Stimulated activated effector memory CD8-positive, alpha-beta T cell treated with anti-CD3 and anti-CD28 coated beads, Interleukin-12 subunit alpha, Interleukin-12 subunit beta, amount 100 ng/mL, for 72 hours (primary cell): ENCODE results near the gene PDSS1.
"Not testable (repeated sequence)": the region's sequence is repeated elsewhere in the genome, so short reads cannot be mapped to it uniquely, and the experiment has no call there.

Source experiments
- ATAC-seq: fragments of 150-1000 bp; cut with Tn5 transposase; 2 replicates; pipeline ENCODE4 v1.10.0; 2021
- DNase-seq, 2 donors: peaks; one replicate each; pipeline ENCODE4 v3.0.0; 2021 to 2022; ENCODE audit warnings: low spot score in 2 of 2
- H3K27ac Mint-ChIP-seq: one replicate; pipeline ENCODE4 v1.8.0; 2022; ENCODE audit warnings: mild to moderate bottlenecking, mixed read lengths
- H3K36me3 Mint-ChIP-seq: one replicate; pipeline ENCODE4 v1.8.0; 2022; ENCODE audit warnings: mild to moderate bottlenecking, mixed read lengths
- H3K4me1 Mint-ChIP-seq: one replicate; pipeline ENCODE4 v1.8.0; 2022; ENCODE audit warnings: mixed read lengths
- H3K4me3 Mint-ChIP-seq: one replicate; pipeline ENCODE4 v1.8.0; 2022; ENCODE audit warnings: mild to moderate bottlenecking, mixed read lengths
- H3K9me3 Mint-ChIP-seq: one replicate; pipeline ENCODE4 v1.8.0; 2022; ENCODE audit warnings: mixed read lengths

PDSS1 gene

DNA sequence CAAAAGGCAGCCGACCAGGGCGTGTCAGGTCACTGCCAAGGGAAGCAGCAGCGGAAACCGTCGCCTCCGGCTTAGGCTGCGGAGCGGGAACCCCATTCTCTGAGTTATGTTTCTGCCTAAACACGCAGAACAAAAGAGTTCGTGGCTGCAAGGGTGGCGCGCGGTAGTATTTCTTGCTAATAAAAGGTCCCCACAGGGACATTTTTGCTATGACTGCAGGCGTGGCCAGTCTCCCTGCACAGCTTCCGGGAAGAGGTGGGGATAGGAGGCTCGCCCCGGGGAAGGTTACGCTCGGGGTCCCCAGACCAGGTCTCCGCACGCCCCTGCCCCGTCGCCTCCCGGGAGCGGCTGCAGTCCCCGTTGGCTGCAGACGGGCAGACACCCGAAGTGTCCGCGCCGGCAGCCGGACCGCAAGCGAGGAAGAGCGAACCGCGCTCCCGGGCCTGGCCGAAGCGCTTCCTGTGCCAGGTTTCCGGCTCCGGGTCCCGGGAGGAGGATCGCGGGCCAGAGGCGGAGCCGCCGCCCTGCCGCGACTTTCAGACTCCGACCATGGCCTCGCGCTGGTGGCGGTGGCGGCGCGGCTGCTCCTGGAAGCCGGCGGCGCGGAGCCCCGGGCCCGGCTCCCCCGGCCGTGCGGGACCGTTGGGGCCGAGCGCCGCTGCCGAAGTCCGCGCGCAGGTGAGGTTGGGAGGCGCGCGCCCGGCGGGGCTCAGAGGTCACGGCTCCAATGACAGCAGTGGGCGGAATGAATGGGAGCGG lies at the start of gene PDSS1:
Gene PDSS1, plus strand, starts transcription at position 539 of the 759 bp plus-strand sequence. Its CDS starts 11 bp downstream, at position 550.
- H3K4me1 Mint-ChIP-seq, result peaks cover 28% of the 10 kb centered on the region
- peaks cover 29% of the 10 kb centered on the region for H3K36me3 Mint-ChIP-seq
- H3K4me3 Mint-ChIP-seq, result peak within 1 kb of the TSS; percentile 91
- H3K9me3 Mint-ChIP-seq, result no peaks in the 10 kb centered on the region
- ATAC-seq (peak; percentile 88), DNase-seq (peak; percentile 58 to 85)
- peak within 1 kb of the TSS; percentile 93 for H3K27ac Mint-ChIP-seq

GRCh38 chr10:26648245-26648636 lies 49.3 kb upstream of the PDSS1 start:
- peak; percentile 21 for ATAC-seq
- DNase-seq, H3K4me1 Mint-ChIP-seq, H3K36me3 Mint-ChIP-seq, H3K27ac Mint-ChIP-seq, H3K9me3 Mint-ChIP-seq, H3K4me3 Mint-ChIP-seq: not testable (repeated sequence)

- Mint-ChIP-seq H3K27ac (no peak overlapping the region), H3K9me3 (no peaks in the 10 kb centered on the region), H3K4me3 (no peak overlapping the region), H3K36me3 (no peaks in the 10 kb centered on the region), H3K4me1 (no peaks in the 10 kb centered on the region)
- DNase-seq (no peak), ATAC-seq (no peak)
These were observed 47.1 kb upstream of the PDSS1 start for GRCh38 chr10:26650406-26650805.

DNA sequence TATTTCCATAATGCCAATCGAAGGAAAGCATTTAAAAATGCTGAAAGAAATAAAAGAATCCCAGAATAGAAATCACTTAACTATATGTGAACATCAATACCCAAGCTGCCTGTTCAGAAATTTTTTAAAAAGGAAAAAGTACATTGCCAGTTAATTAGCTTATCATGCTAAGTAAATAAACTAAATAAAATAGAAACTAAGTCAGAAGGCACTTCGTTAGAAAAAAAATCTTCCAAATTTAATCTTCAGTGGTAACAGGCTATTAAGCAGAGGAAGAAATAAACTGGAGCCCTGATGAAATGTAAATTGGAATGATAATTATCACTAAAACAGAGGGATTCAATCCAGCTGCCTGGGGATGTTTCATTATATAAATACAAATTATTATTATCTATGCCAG lies 46.0 kb upstream of the PDSS1 start:
- H3K27ac Mint-ChIP-seq, H3K36me3 Mint-ChIP-seq, H3K4me1 Mint-ChIP-seq, H3K9me3 Mint-ChIP-seq, DNase-seq, ATAC-seq, H3K4me3 Mint-ChIP-seq: not testable (repeated sequence)

DNA sequence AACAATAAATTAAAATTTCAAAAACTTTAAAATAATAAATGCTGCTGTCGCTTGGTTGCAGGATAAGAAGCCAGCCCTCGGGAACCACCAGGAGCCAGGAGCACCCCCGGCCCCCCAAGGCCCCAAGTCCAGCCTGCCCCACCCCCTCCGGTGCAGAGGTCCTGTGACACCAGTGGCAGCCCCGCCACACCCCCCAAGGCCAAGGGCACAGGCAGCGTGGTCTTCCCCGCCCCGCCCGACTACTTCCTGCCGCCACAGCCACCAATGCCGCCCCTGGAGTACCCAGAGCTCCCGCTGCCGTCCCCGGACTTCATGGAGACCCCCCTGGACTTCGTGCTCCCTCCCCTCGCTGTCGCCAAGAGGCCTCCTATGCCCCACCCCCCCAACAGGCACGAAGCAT lies 44.5 kb upstream of the PDSS1 start:
- Mint-ChIP-seq H3K9me3 (no peaks in the 10 kb centered on the region), H3K4me1 (no peaks in the 10 kb centered on the region), H3K27ac (no peak overlapping the region), H3K36me3 (no peaks in the 10 kb centered on the region), H3K4me3 (no peak overlapping the region)
- DNase-seq (no peak), ATAC-seq (no peak)

GRCh38 chr10:26655746-26656145 lies 41.8 kb upstream of the PDSS1 start:
- no peaks in the 10 kb centered on the region for H3K9me3 Mint-ChIP-seq
- H3K36me3 Mint-ChIP-seq, result no peaks in the 10 kb centered on the region
- no peak overlapping the region for H3K27ac Mint-ChIP-seq
- H3K4me3 Mint-ChIP-seq, result no peak overlapping the region
- DNase-seq (no peak), ATAC-seq (no peak)
- H3K4me1 Mint-ChIP-seq, result no peaks in the 10 kb centered on the region

GRCh38 chr10:26662864-26663263 lies 34.6 kb upstream of the PDSS1 start:
- peaks cover 2% of the 10 kb centered on the region for H3K9me3 Mint-ChIP-seq
- H3K27ac Mint-ChIP-seq, result no peak overlapping the region
- DNase-seq (no peak), ATAC-seq (no peak)
- no peaks in the 10 kb centered on the region for H3K36me3 Mint-ChIP-seq
- H3K4me1 Mint-ChIP-seq, result no peaks in the 10 kb centered on the region
- H3K4me3 Mint-ChIP-seq, result no peak overlapping the region

GRCh38 chr10:26665080-26666048 lies 32.1 kb upstream of the PDSS1 start:
- no peak for ATAC-seq
- Mint-ChIP-seq H3K9me3 (peaks cover 2% of the 10 kb centered on the region), H3K4me3 (no peak overlapping the region), H3K27ac (no peak overlapping the region), H3K36me3 (no peaks in the 10 kb centered on the region), H3K4me1 (no peaks in the 10 kb centered on the region)
- no peak for DNase-seq

DNA sequence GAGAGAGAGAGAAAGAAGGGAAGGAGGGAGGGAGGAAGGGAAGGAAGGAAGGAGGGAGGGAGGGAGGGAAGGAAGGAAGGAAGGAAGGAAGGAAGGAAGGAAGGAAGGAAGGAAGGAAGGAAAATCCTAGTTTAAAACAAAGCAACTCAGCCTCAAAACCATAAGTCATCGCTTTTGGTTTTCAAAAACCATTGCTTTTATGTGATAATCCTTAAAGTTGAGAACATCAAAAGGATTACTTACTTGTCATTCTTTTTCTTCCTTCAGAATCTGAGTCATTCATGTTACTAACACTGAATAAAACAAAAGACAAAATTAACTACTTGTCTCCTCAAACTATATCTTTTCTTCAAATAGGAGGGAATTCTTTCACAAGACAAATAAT lies 21.6 kb upstream of the PDSS1 start:
- H3K4me3 Mint-ChIP-seq, result no peak overlapping the region
- DNase-seq, result no peak
- ATAC-seq, result no peak
- no peak overlapping the region for H3K27ac Mint-ChIP-seq
- no peaks in the 10 kb centered on the region for H3K36me3 Mint-ChIP-seq
- H3K9me3 Mint-ChIP-seq, result no peaks in the 10 kb centered on the region
- H3K4me1 Mint-ChIP-seq, result no peaks in the 10 kb centered on the region

- Mint-ChIP-seq H3K36me3 (no peaks in the 10 kb centered on the region), H3K9me3 (no peaks in the 10 kb centered on the region), H3K4me3 (no peak overlapping the region), H3K27ac (no peak overlapping the region), H3K4me1 (no peaks in the 10 kb centered on the region)
- ATAC-seq (no peak), DNase-seq (no peak)
These were observed 17.9 kb upstream of the PDSS1 start for GRCh38 chr10:26679588-26679987.

DNA sequence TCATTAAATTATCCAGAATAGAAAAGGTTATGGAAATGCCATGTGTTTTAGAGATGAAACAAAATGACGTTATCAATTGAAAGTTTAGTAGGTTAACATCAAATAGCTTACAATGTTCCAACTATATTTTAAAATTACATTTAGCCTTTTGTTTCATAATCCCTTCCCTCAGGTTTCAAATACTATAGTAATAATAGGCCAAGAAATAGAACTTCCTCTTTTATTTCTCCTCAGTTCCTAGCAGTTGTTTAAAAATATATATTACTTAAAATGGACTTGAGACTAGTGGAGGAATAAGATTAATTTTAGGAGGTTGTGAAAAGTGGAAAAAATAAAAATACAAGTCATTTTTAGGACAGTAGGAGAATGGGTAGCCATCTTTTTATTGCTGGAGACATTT lies 16.4 kb upstream of the PDSS1 start:
- no peak overlapping the region for H3K27ac Mint-ChIP-seq
- no peak for DNase-seq
- H3K36me3 Mint-ChIP-seq, result no peaks in the 10 kb centered on the region
- no peak for ATAC-seq
- no peaks in the 10 kb centered on the region for H3K4me1 Mint-ChIP-seq
- no peak overlapping the region for H3K4me3 Mint-ChIP-seq
- H3K9me3 Mint-ChIP-seq, result no peaks in the 10 kb centered on the region

DNA sequence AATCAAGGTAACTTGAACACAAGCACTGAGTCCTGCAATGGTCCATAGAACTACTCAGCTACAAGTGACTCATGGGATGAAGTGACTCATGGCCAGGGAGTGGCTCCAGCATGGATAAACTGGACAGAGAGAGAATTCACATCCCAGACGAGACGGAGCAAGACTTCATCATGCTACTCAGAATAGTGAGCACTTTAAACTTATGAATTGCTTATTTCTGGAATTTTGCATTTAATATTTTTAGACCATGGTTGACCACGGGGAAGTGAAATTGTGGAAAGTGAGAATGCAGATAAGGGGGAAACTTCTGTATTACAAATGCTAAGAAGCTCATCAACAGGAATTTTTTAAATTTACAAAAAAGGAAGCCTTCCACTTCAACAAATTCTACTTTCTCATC lies 15.5 kb upstream of the PDSS1 start:
- H3K36me3 Mint-ChIP-seq, DNase-seq, ATAC-seq, H3K4me1 Mint-ChIP-seq, H3K9me3 Mint-ChIP-seq, H3K4me3 Mint-ChIP-seq, H3K27ac Mint-ChIP-seq: not testable (repeated sequence)

DNA sequence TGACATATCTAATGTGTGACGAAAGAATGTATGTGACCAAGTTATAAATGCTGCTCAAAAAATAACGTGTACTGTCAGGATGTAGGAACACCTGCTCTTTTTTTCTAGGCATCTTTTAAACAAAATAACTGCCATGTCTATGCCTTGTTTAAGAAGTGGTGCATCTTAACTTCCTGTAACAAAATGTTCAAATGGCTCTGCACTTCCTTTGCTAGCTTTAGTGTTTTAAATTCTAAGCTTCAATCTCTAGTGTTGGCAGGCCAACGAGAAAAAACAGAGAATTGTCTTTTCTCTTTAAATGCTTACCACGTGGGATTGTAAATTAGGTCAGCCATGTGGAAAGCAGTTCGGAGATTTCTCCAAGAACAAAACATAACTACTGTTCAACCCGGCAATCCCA lies 14.6 kb upstream of the PDSS1 start:
- no peaks in the 10 kb centered on the region for H3K9me3 Mint-ChIP-seq
- no peaks in the 10 kb centered on the region for H3K4me1 Mint-ChIP-seq
- H3K27ac Mint-ChIP-seq, result no peak overlapping the region
- DNase-seq (no peak), ATAC-seq (no peak)
- no peak overlapping the region for H3K4me3 Mint-ChIP-seq
- H3K36me3 Mint-ChIP-seq, result no peaks in the 10 kb centered on the region

DNA sequence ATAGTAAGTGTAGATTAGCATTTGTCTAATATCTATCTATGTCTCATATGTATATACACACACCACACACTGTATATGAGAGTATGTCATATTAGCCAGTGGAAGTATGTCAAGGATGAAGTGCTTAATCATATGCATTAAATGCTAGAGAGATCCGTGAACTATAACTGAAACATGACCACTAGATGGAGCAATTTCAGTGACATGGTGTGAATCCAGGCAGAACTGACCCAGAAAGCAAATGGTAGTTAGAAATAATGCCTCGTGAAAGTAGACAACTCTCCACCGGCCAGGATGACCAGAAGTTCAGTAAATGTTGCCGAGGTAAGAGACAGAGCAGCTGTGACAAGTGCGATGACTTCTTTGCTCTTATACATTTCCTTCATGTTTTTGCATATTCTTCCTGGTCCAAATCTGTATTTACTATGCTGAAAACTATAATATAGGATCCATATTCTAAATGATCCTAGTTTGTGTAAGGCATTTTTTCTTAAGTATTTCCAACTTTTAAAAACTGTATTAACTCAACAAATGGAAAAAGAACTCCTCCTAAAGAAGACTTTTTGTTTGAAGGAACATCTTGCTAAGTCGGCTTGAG lies 12.7 kb upstream of the PDSS1 start:
- not testable (repeated sequence) for DNase-seq, H3K4me1 Mint-ChIP-seq, H3K27ac Mint-ChIP-seq, H3K4me3 Mint-ChIP-seq, H3K36me3 Mint-ChIP-seq, H3K9me3 Mint-ChIP-seq
- peak; percentile 92 for ATAC-seq

DNA sequence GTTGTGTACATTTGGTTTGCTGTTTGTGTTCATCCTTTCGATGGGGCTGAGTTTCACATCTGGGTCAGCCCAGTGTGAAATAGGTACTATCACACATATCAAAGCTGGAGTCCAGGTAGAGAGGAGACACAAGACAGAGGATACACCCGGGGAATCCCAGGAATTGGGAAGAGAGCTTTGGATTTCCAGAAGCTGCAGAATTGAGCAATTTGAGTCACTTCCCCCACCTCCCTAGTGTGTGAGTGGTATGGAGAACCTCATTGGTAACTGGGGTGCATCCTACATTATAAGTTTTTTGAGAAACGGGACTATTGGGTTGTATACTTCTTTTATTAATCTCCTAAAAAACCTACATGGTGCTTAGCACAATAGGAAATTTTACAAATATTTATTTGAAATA lies 12.1 kb upstream of the PDSS1 start:
- H3K4me3 Mint-ChIP-seq, result no peak overlapping the region
- H3K27ac Mint-ChIP-seq, result no peak overlapping the region
- DNase-seq (no peak), ATAC-seq (no peak)
- H3K9me3 Mint-ChIP-seq, result no peaks in the 10 kb centered on the region
- no peaks in the 10 kb centered on the region for H3K4me1 Mint-ChIP-seq
- no peaks in the 10 kb centered on the region for H3K36me3 Mint-ChIP-seq
